Naive thymus-derived CD4-positive, alpha-beta T cell (primary cell): ENCODE results near the gene RHEB. TPM values are rescaled to one million over a fixed set of nuclear protein-coding genes. Genes with fewer than 3 reads are reported as not detected.

Source experiments
- ATAC-seq: fragments of 150-1000 bp; cut with Tn5 transposase; 2 replicates; pipeline ENCODE4 v1.10.0; 2021; ENCODE audit warnings: mild to moderate bottlenecking, moderate library complexity
- CTCF ChIA-PET: fragments of 350-600 bp; sonication (Branson Sonifier 250); formaldehyde crosslinking; loops from one replicate; lab custom pipeline; 2021; ENCODE audit warnings: antibody characterized with exemption; lab: Charles Lee
- POLR2A ChIA-PET: fragments of 350-600 bp; sonication (Branson Sonifier 250); formaldehyde crosslinking; loops from one replicate; lab custom pipeline; 2021; ENCODE audit warnings: antibody characterized with exemption, inconsistent platforms; lab: Charles Lee
- DNase-seq, 9 donors: peaks; one replicate each; pipeline versions ENCODE4 v3.0.0 to v3.0.0-alpha.2; 2020 to 2022; ENCODE audit warnings: mixed read lengths in 1 of 9
- H3K27ac ChIP-seq: one replicate; pipeline ENCODE4 v1.7.0; 2013; ENCODE audit warnings: mild to moderate bottlenecking, low read depth, low read length, moderate library complexity
- H3K27me3 ChIP-seq, 2 donors: one replicate each; pipeline ENCODE4 v1.7.0; 2013; ENCODE audit warnings: low read length in 2 of 2, mild to moderate bottlenecking in 2 of 2, moderate library complexity in 2 of 2; ENCODE audit not compliant: control insufficient read depth in 2 of 2, insufficient read depth in 2 of 2
- H3K36me3 ChIP-seq, 3 experiments: 1 replicate in 2 of 3; 2 replicates in 1 of 3; pipeline ENCODE4 v1.7.0; 2013; ENCODE audit warnings: low read length in 3 of 3, mild to moderate bottlenecking in 3 of 3, moderate library complexity in 1 of 3; ENCODE audit not compliant: insufficient read depth in 3 of 3, control insufficient read depth in 2 of 3
- H3K4me1 ChIP-seq, 2 donors: one replicate each; pipeline ENCODE4 v1.7.0; 2013; ENCODE audit warnings: low read length in 2 of 2, mild to moderate bottlenecking in 2 of 2, moderate library complexity in 1 of 2; ENCODE audit not compliant: control insufficient read depth in 2 of 2, insufficient read depth in 2 of 2
- H3K4me3 ChIP-seq: 2 replicates; pipeline ENCODE4 v1.7.0; 2013; ENCODE audit warnings: mild to moderate bottlenecking, low read length
- H3K9me3 ChIP-seq, 3 experiments: 1 replicate in 2 of 3; 2 replicates in 1 of 3; pipeline ENCODE4 v1.7.0; 2013; ENCODE audit warnings: low read length in 3 of 3; ENCODE audit not compliant: control insufficient read depth in 2 of 3
- H3K27ac Mint-ChIP-seq, 9 donors: one replicate each; pipeline ENCODE4 v1.8.0; 2020 to 2022; ENCODE audit warnings: mixed read lengths in 9 of 9, mild to moderate bottlenecking in 8 of 9, moderate library complexity in 5 of 9, inconsistent platforms in 2 of 9
- H3K27me3 Mint-ChIP-seq, 5 donors: one replicate each; pipeline ENCODE4 v1.8.0; 2021 to 2022; ENCODE audit warnings: mixed read lengths in 5 of 5, mild to moderate bottlenecking in 1 of 5
- H3K36me3 Mint-ChIP-seq, 5 donors: one replicate each; pipeline ENCODE4 v1.8.0; 2020 to 2022; ENCODE audit warnings: mixed read lengths in 5 of 5, mild to moderate bottlenecking in 3 of 5, inconsistent platforms in 1 of 5
- H3K4me1 Mint-ChIP-seq, 7 donors: one replicate each; pipeline ENCODE4 v1.8.0; 2020 to 2022; ENCODE audit warnings: mixed read lengths in 7 of 7, mild to moderate bottlenecking in 3 of 7, inconsistent platforms in 1 of 7
- H3K4me3 Mint-ChIP-seq, 10 donors: one replicate each; pipeline ENCODE4 v1.8.0; 2020 to 2022; ENCODE audit warnings: mild to moderate bottlenecking in 10 of 10, mixed read lengths in 10 of 10, moderate library complexity in 6 of 10, inconsistent platforms in 2 of 10
- H3K9me3 Mint-ChIP-seq, 11 donors: one replicate each; pipeline ENCODE4 v1.8.0; 2020 to 2022; ENCODE audit warnings: mixed read lengths in 11 of 11, mild to moderate bottlenecking in 4 of 11, inconsistent platforms in 1 of 11, moderate library complexity in 1 of 11
- intact Hi-C, 2 donors: fragments of 100-400 bp; cut with micrococcal nuclease; formaldehyde crosslinking; loops; one replicate each; pipeline ENCODE4 v1.15.1; 2023
- polyA plus RNA-seq, 2 donors: library from polyadenylated mRNA; unstranded; fragments of 300-500 nt; fragmentation: Illumina TruSeq; gene quantifications; one replicate each; pipeline ENCODE4 v1.2.3, GENCODE V29; 2021
- total RNA-seq, 6 experiments: library from RNA in 5 of 6; stranded (reverse) in 5 of 6; gene quantifications; 1 replicate in 5 of 6; 2 replicates in 1 of 6; pipeline ENCODE4 v1.2.3 and lab custom pipeline; 2021 to 2026

The RHEB gene
- total and polyA plus RNA-seq, 7 experiments from 2014 or later: 31.2 to 62.6 (median 50.8) TPM

GRCh38 chr7:151503902-151504714 is 15.6 kb downstream of the RHEB start:
- Histone ChIP-seq H3K36me3 (no peaks in the 10 kb centered on the region), H3K27ac (no peak overlapping the region), H3K4me3 (no peak overlapping the region), H3K9me3 (no peaks in the 10 kb centered on the region), H3K4me1 (peaks cover 0 to 4% of the 10 kb centered on the region in 2 donors), H3K27me3 (no peaks in the 10 kb centered on the region)
- Mint-ChIP-seq H3K4me1 (peaks cover 28 to 81% (median 76%) of the 10 kb centered on the region in 7 donors), H3K27me3 (no peaks in the 10 kb centered on the region), H3K9me3 (peaks cover 0 to 1% (median 0%) of the 10 kb centered on the region in 11 donors), H3K4me3 (no peak overlapping the region), H3K36me3 (peaks cover 0 to 8% (median 3%) of the 10 kb centered on the region in 5 donors), H3K27ac (no peak overlapping the region)
- ChIA-PET POLR2A (interaction anchor here (0.6 kb wide), 1 partner anchor 20 kb away, joined by 3 read pairs; no protein-coding TSS in a partner anchor), CTCF (no interaction called here)
- DNase-seq: no peak
- peak; percentile 70 for ATAC-seq
- intact Hi-C loops: no loop called here

- DNase-seq (no peak), ATAC-seq (no peak)
- Histone ChIP-seq H3K9me3 (no peaks in the 10 kb centered on the region), H3K27me3 (no peaks in the 10 kb centered on the region), H3K27ac (no peak overlapping the region), H3K4me1 (peaks cover 4 to 6% of the 10 kb centered on the region in 2 donors), H3K4me3 (no peak overlapping the region), H3K36me3 (no peaks in the 10 kb centered on the region)
- Mint-ChIP-seq H3K9me3 (peaks cover 0 to 1% (median 0%) of the 10 kb centered on the region in 11 donors), H3K4me3 (peak overlapping the region in 1 of 10 donors; percentile 9), H3K36me3 (peaks cover 0 to 14% (median 3%) of the 10 kb centered on the region in 5 donors), H3K27ac (no peak overlapping the region), H3K27me3 (no peaks in the 10 kb centered on the region), H3K4me1 (peaks cover 45 to 83% (median 78%) of the 10 kb centered on the region in 7 donors)
- ChIA-PET POLR2A (no interaction called here), CTCF (no interaction called here)
- intact Hi-C loops: no loop called here
These were observed 18.0 kb downstream of the RHEB start for GRCh38 chr7:151501676-151502075.

GRCh38 chr7:151498495-151498894 is 21.2 kb downstream of the RHEB start:
- no peak for DNase-seq
- H3K4me1 Mint-ChIP-seq: peaks cover 56 to 92% (median 84%) of the 10 kb centered on the region in 7 donors
- no peaks in the 10 kb centered on the region for H3K36me3 ChIP-seq
- H3K9me3 Mint-ChIP-seq: peaks cover 0 to 1% (median 0%) of the 10 kb centered on the region in 11 donors
- no peaks in the 10 kb centered on the region for H3K27me3 ChIP-seq
- H3K36me3 Mint-ChIP-seq: peaks cover 0 to 24% (median 3%) of the 10 kb centered on the region in 5 donors
- intact Hi-C loops: no loop called here
- POLR2A ChIA-PET: interaction anchor here (0.7 kb wide), 1 partner anchor 22 kb away, joined by 4 read pairs; no protein-coding TSS in a partner anchor
- H3K4me3 ChIP-seq: no peak overlapping the region
- H3K27ac ChIP-seq: no peak overlapping the region
- ATAC-seq: no peak
- peaks cover 4 to 6% of the 10 kb centered on the region in 2 donors for H3K4me1 ChIP-seq
- CTCF ChIA-PET: no interaction called here
- no peaks in the 10 kb centered on the region for H3K9me3 ChIP-seq
- no peaks in the 10 kb centered on the region for H3K27me3 Mint-ChIP-seq
- peak overlapping the region in 2 of 9 donors; percentile 21 to 34 for H3K27ac Mint-ChIP-seq
- no peak overlapping the region for H3K4me3 Mint-ChIP-seq

- CTCF ChIA-PET: no interaction called here
- Histone ChIP-seq H3K9me3 (no peaks in the 10 kb centered on the region), H3K4me1 (peaks cover 3 to 6% of the 10 kb centered on the region in 2 donors), H3K27me3 (no peaks in the 10 kb centered on the region), H3K36me3 (no peaks in the 10 kb centered on the region), H3K4me3 (no peak overlapping the region), H3K27ac (no peak overlapping the region)
- DNase-seq (no peak), ATAC-seq (no peak)
- Mint-ChIP-seq H3K27ac (peak overlapping the region in 1 of 9 donors; percentile 60), H3K4me1 (peaks cover 56 to 89% (median 80%) of the 10 kb centered on the region in 7 donors), H3K4me3 (no peak overlapping the region), H3K27me3 (no peaks in the 10 kb centered on the region), H3K9me3 (peaks cover 0 to 1% (median 0%) of the 10 kb centered on the region in 11 donors), H3K36me3 (peaks cover 0 to 29% (median 6%) of the 10 kb centered on the region in 5 donors)
- intact Hi-C loops: loop anchor here in 1 of 2 donors (2.0 kb wide), 1 partner anchor 21 kb away; the partner anchor contains the start of gene RHEB
- POLR2A ChIA-PET: interaction anchor here (0.6 kb wide), 1 partner anchor 86 kb away, joined by 3 read pairs; no protein-coding TSS in a partner anchor
These were observed 22.3 kb downstream of the RHEB start for GRCh38 chr7:151497306-151497871.

GRCh38 chr7:151495360-151495759 is 24.3 kb downstream of the RHEB start:
- Histone ChIP-seq H3K36me3 (peaks cover 0 to 6% (median 0%) of the 10 kb centered on the region in 3 experiments), H3K27me3 (no peaks in the 10 kb centered on the region), H3K4me3 (no peak overlapping the region), H3K9me3 (no peaks in the 10 kb centered on the region), H3K4me1 (peaks cover 0 to 6% of the 10 kb centered on the region in 2 donors), H3K27ac (no peak overlapping the region)
- CTCF ChIA-PET: no interaction called here
- intact Hi-C loops: no loop called here
- POLR2A ChIA-PET: no interaction called here
- peaks cover 2 to 26% (median 4%) of the 10 kb centered on the region in 5 donors for H3K36me3 Mint-ChIP-seq
- DNase-seq: no peak
- no peaks in the 10 kb centered on the region for H3K27me3 Mint-ChIP-seq
- no peak for ATAC-seq
- H3K4me1 Mint-ChIP-seq: peaks cover 51 to 74% (median 64%) of the 10 kb centered on the region in 7 donors
- no peak overlapping the region for H3K4me3 Mint-ChIP-seq
- no peak overlapping the region for H3K27ac Mint-ChIP-seq
- H3K9me3 Mint-ChIP-seq: no peaks in the 10 kb centered on the region

GRCh38 chr7:151494298-151495284 is 25.1 kb downstream of the RHEB start:
- intact Hi-C loops: no loop called here
- Histone ChIP-seq H3K36me3 (peaks cover 0 to 14% (median 3%) of the 10 kb centered on the region in 3 experiments), H3K4me1 (peaks cover 0 to 6% of the 10 kb centered on the region in 2 donors), H3K27ac (no peak overlapping the region), H3K27me3 (no peaks in the 10 kb centered on the region), H3K9me3 (no peaks in the 10 kb centered on the region), H3K4me3 (no peak overlapping the region)
- no peaks in the 10 kb centered on the region for H3K9me3 Mint-ChIP-seq
- H3K4me1 Mint-ChIP-seq: peaks cover 44 to 66% (median 57%) of the 10 kb centered on the region in 7 donors
- peak overlapping the region in 4 of 9 donors; percentile 30 to 59 (median 44) for H3K27ac Mint-ChIP-seq
- no peaks in the 10 kb centered on the region for H3K27me3 Mint-ChIP-seq
- ATAC-seq (no peak), DNase-seq (no peak)
- POLR2A ChIA-PET: no interaction called here
- CTCF ChIA-PET: interaction anchor here (1.0 kb wide), 1 partner anchor 11 kb away, joined by 3 read pairs; no protein-coding TSS in a partner anchor
- H3K4me3 Mint-ChIP-seq: peak overlapping the region in 1 of 10 donors; percentile 15
- peaks cover 4 to 32% (median 6%) of the 10 kb centered on the region in 5 donors for H3K36me3 Mint-ChIP-seq
